ENCODE data around the gene DCST1. TPM values are rescaled to one million over a fixed set of nuclear protein-coding genes. Genes with fewer than 3 reads are reported as not detected.

The DCST1 gene
- total RNA-seq, 1 donor from 2014 or later: not detected

- Histone ChIP-seq H3K27me3 (ENCODE audit: control insufficient read depth, insufficient read depth, low read length) (no peaks in the 10 kb centered on the region), H3K36me3 (ENCODE audit: control insufficient read depth, insufficient read depth, low read length) (peaks cover 47% of the 10 kb centered on the region), H3K4me3 (ENCODE audit: low read depth, low read length) (no peak overlapping the region)
- DNase-seq (ENCODE audit: low read depth) (no peak), FAIRE-seq (no peak)
- TF ChIP-seq CTCF (IDR thresholded peaks at IDR 0.05; ENCODE audit: insufficient read depth, low read length, severe bottlenecking): no peak
These were observed 20.0 kb downstream of the DCST1 start for GRCh38 chr1:155053531-155054105.

DNA sequence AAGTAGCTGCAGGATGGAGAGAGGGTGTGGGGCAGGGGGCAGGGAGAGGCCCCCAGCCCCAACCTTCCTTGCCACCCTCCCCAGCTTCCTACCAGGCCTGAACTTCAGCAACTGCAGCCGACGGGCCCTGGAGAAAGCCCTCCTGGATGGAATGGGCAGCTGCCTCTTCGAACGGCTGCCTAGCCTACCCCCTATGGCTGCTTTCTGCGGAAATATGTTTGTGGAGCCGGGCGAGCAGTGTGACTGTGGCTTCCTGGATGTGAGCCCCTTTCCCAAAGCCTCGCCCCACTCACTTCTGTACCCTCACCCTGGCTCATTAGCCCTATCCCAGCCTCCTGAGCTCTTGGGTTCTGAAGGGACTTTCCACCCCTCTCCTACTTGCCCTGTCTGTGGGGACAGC lies 23.5 kb downstream of the DCST1 start:
- no peak overlapping the region for H3K4me3 ChIP-seq (ENCODE audit: low read depth, low read length)
- no peak for TF ChIP-seq CTCF (IDR thresholded peaks at IDR 0.05; ENCODE audit: insufficient read depth, low read length, severe bottlenecking)
- peaks cover 61% of the 10 kb centered on the region for H3K36me3 ChIP-seq (ENCODE audit: control insufficient read depth, insufficient read depth, low read length)
- no peaks in the 10 kb centered on the region for H3K27me3 ChIP-seq (ENCODE audit: control insufficient read depth, insufficient read depth, low read length)
- FAIRE-seq (no peak), DNase-seq (ENCODE audit: low read depth) (no peak)

DNA sequence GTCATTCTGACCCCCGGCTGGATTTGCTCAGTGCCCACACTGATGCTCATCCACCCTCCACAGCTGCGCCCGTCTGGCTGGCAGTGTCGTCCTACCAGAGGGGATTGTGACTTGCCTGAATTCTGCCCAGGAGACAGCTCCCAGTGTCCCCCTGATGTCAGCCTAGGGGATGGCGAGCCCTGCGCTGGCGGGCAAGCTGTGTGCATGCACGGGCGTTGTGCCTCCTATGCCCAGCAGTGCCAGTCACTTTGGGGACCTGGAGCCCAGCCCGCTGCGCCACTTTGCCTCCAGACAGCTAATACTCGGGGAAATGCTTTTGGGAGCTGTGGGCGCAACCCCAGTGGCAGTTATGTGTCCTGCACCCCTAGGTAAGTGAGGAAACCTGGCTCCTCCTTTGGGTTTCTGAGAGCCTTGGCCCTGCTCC lies 24.2 kb downstream of the DCST1 start:
- FAIRE-seq (no peak), DNase-seq (ENCODE audit: low read depth) (no peak)
- TF ChIP-seq CTCF (IDR thresholded peaks at IDR 0.05; ENCODE audit: insufficient read depth, low read length, severe bottlenecking): no peak
- Histone ChIP-seq H3K27me3 (ENCODE audit: control insufficient read depth, insufficient read depth, low read length) (no peaks in the 10 kb centered on the region), H3K4me3 (ENCODE audit: low read depth, low read length) (no peak overlapping the region), H3K36me3 (ENCODE audit: control insufficient read depth, insufficient read depth, low read length) (peaks cover 63% of the 10 kb centered on the region)

DNA sequence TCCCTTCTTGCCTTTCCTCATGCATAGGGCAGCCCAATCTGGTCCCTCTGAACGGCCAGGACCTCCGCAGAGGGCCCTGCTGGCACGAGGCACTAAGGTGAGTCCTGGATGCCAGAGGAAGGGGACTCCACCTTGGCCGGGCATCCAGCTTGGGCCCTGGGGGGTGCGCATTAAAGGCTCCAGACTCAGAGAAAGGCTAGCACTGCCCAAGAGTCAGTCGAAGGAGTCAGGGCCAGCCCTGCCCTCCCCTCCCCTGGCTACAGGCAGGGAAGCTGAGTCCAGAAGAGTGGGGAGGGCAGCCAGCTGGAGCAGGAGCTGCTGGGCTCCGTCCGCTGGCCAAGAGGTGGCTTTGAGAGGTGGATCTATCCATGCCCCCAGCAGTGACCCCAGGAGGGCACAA lies 27.1 kb downstream of the DCST1 start:
- Histone ChIP-seq H3K27me3 (ENCODE audit: control insufficient read depth, insufficient read depth, low read length) (no peaks in the 10 kb centered on the region), H3K36me3 (ENCODE audit: control insufficient read depth, insufficient read depth, low read length) (peaks cover 47% of the 10 kb centered on the region), H3K4me3 (ENCODE audit: low read depth, low read length) (no peak overlapping the region)
- TF ChIP-seq CTCF (IDR thresholded peaks at IDR 0.05; ENCODE audit: insufficient read depth, low read length, severe bottlenecking): no peak
- no peak for FAIRE-seq
- DNase-seq (ENCODE audit: low read depth): no peak

DNA sequence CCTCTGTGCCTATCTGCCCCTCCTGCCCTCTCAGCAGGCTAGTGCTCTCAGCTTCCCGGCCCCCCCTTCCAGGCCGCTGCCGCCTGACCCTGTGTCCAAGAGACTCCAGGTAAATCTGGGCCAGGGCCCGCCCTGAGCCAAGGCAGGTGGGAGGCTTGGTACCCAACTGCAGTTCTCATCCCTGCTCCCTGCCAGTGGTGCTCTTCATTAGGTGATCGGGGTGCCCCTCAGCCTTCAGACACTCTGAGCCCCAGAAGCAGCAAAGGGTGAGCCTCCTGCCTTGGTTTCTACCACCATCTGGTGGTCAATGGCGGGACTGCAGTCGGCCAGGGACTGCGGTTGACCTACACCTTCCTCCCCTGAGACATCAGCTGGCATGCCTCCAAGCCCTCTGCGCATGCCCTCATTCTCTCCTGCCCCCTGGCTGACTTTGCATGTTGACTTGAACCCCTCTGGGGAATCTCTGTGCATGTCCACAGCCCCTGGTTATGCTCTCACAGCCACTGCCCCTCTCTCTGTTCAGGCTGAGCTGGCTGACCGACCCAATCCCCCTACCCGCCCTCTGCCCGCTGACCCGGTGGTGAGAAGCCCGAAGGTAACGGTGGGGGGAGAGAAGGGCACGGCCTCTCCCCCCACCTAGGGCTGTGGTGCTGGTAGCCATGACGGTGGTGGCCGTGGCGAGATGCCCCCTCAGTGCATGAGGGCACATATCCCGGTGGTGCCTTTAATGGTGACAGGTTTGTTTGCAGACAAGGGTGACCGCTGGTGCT lies 27.9 kb downstream of the DCST1 start:
- Histone ChIP-seq H3K4me3 (ENCODE audit: low read depth, low read length) (no peak overlapping the region), H3K36me3 (ENCODE audit: control insufficient read depth, insufficient read depth, low read length) (peaks cover 42% of the 10 kb centered on the region), H3K27me3 (ENCODE audit: control insufficient read depth, insufficient read depth, low read length) (no peaks in the 10 kb centered on the region)
- peak; percentile 7 for FAIRE-seq
- TF ChIP-seq CTCF (IDR thresholded peaks at IDR 0.05; ENCODE audit: insufficient read depth, low read length, severe bottlenecking): peak; percentile 99
- DNase-seq (ENCODE audit: low read depth): peak; percentile 74
